Spleen (tissue), 11 donors: ENCODE data around the gene NCR3LG1. TPM values are rescaled to one million over a fixed set of nuclear protein-coding genes. Genes with fewer than 3 reads are reported as not detected.

Experiments
- DNase-seq: peaks from one replicate; pipeline ENCODE4 v3.0.0-alpha.2; 2020
- H3K27ac ChIP-seq, 8 donors: fragments of 200-600 bp; sonication (generic) in 7 of 8; 1 replicate in 4 of 8; 2 replicates in 4 of 8; pipeline versions ENCODE4 v1.5.0 to v1.8.0; 2016 to 2021; ENCODE audit warnings: inconsistent platforms in 4 of 8, mild to moderate bottlenecking in 4 of 8, moderate library complexity in 1 of 8
- H3K27me3 ChIP-seq, 7 donors: fragments of 200-600 bp; sonication (generic) in 6 of 7; replicated peaks in 1 of 7; 1 replicate in 4 of 7; 2 replicates in 3 of 7; pipeline versions ENCODE4 v1.5.0 to v1.8.0; 2016 to 2021; ENCODE audit warnings: inconsistent platforms in 3 of 7, mild to moderate bottlenecking in 1 of 7
- H3K36me3 ChIP-seq, 6 donors: fragments of 200-600 bp; sonication (generic) in 5 of 6; 1 replicate in 4 of 6; 2 replicates in 2 of 6; pipeline versions ENCODE4 v1.5.0 to v1.8.0; 2016 to 2021; ENCODE audit warnings: inconsistent platforms in 2 of 6
- H3K4me1 ChIP-seq, 6 donors: fragments of 200-600 bp; sonication (generic) in 5 of 6; 1 replicate in 3 of 6; 2 replicates in 3 of 6; pipeline versions ENCODE4 v1.5.0 to v1.8.0; 2016 to 2021; ENCODE audit warnings: inconsistent platforms in 3 of 6
- H3K4me3 ChIP-seq, 8 donors: fragments of 200-600 bp; sonication (generic) in 7 of 8; 1 replicate in 4 of 8; 2 replicates in 4 of 8; pipeline versions ENCODE4 v1.5.0 to v1.8.0; 2016 to 2021; ENCODE audit warnings: inconsistent platforms in 4 of 8, mild to moderate bottlenecking in 4 of 8, moderate library complexity in 2 of 8
- H3K9me3 ChIP-seq, 8 donors: fragments of 200-600 bp; sonication (generic) in 7 of 8; 1 replicate in 4 of 8; 2 replicates in 4 of 8; pipeline versions ENCODE4 v1.5.0 to v1.8.0; 2016 to 2021; ENCODE audit warnings: inconsistent platforms in 4 of 8
- CTCF ChIP-seq, 11 experiments: fragments of 200-600 bp in 7 of 11; fragments of 450-650 bp in 4 of 11; sonication (generic) in 4 of 11; IDR thresholded peaks in 8 of 11; conservative IDR thresholded peaks in 3 of 11; 1 replicate in 7 of 11; 2 replicates in 4 of 11; pipeline versions ENCODE4 v1.4.0 to v1.8.0; 2016 to 2021; ENCODE audit warnings: antibody characterized with exemption in 11 of 11, inconsistent platforms in 4 of 11, mild to moderate bottlenecking in 1 of 11
- POLR2A ChIP-seq, 3 donors: fragments of 450-650 bp; IDR thresholded peaks; one replicate each; pipeline ENCODE4 v1.5.1; 2017; ENCODE audit warnings: antibody characterized with exemption in 3 of 3, mild to moderate bottlenecking in 1 of 3
- POLR2AphosphoS5 ChIP-seq, 3 donors: sonication (generic); formaldehyde crosslinking; IDR thresholded peaks; one replicate each; pipeline ENCODE4 v1.5.1; 2017; ENCODE audit warnings: antibody characterized with exemption in 3 of 3
- WGBS, 5 donors: extraction: QIAGEN DNeasy Blood & Tissue Kit in 3 of 5; methylation state at CpG; one replicate each; pipeline versions ENCODE4 v1.1.5 to v1.1.7; 2013 to 2018; 5-methylcytosine and 5-hydroxymethylcytosine counted together
- intact Hi-C: fragments of 100-400 bp; cut with DNase I; formaldehyde crosslinking; loops from one replicate; pipeline ENCODE4 v1.15.0; 2023; ENCODE audit warnings: low total_unique reads
- polyA plus RNA-seq, 3 donors: library from polyadenylated mRNA; stranded (reverse); fragments of 200-250 nt; gene quantifications; one replicate each; pipeline ENCODE4 v1.2.1, GENCODE V29; 2013
- total RNA-seq, 7 donors: library from RNA; depleted of rRNA in 3 of 7; stranded (reverse); fragments of >200 nt in 3 of 7; fragmentation: NEBNext Ultra II Directional in 4 of 7; extraction: Animal tissue kit (Norgen Biotek cat#: 25700) in 4 of 7; gene quantifications; one replicate each; pipeline versions ENCODE4 v1.1.0 to v1.2.1, GENCODE V29; 2016 to 2021
- donor health status: healthy with polysubstance abuse.
- donor health status: DM: no; HTN: no; CAD: no; lungs with moderate emphysema.
- donor health status: DM: no; HTN: no; CAD: no.
- donor health status: Bipolar disorder and iron deficiency.
- donor health status: healthy.
- donor health status: DM: no; HTN: no; CAD: no.
- donor health status: DM: yes; HTN: yes; CAD: no.

The NCR3LG1 gene
- total and polyA plus RNA-seq, 10 donors, result 0.04 to 5.4 (median 1.8) TPM

- H3K4me1 ChIP-seq, result peaks cover 0 to 5% (median 0%) of the 10 kb centered on the region in 6 donors
Observed at GRCh38 chr11:17396598-17397310, 45.2 kb downstream of the NCR3LG1 start.

GRCh38 chr11:17397311-17398002 is 45.9 kb downstream of the NCR3LG1 start:
- H3K4me3 ChIP-seq, result no peak overlapping the region
- peak; percentile 72 for DNase-seq
- 89 to 95% (median 92%) methylated on average over 5 to 14 of the region's 14 CpGs for WGBS, 5 donors
- no peak for TF ChIP-seq POLR2AphosphoS5 (IDR thresholded peaks at IDR 0.05)
- no peak for TF ChIP-seq CTCF (IDR thresholded peaks at IDR 0.05 in 8 of 11, conservative IDR thresholded peaks at IDR 0.05 in 3 of 11)
- TF ChIP-seq POLR2A (IDR thresholded peaks at IDR 0.05), result no peak
- no peaks in the 10 kb centered on the region for H3K9me3 ChIP-seq
- no peaks in the 10 kb centered on the region for H3K36me3 ChIP-seq
- H3K27ac ChIP-seq, result no peak overlapping the region
- peaks cover 0 to 5% (median 0%) of the 10 kb centered on the region in 6 donors for H3K4me1 ChIP-seq
- no peaks in the 10 kb centered on the region for H3K27me3 ChIP-seq
- intact Hi-C loops, result no loop called here

More at GRCh38 chr11:17396598-17397310, 45.2 kb downstream of the NCR3LG1 start:
- peak; percentile 66 for DNase-seq
- intact Hi-C loops, result no loop called here
- Histone ChIP-seq H3K4me3 (no peak overlapping the region), H3K9me3 (no peaks in the 10 kb centered on the region), H3K36me3 (no peaks in the 10 kb centered on the region), H3K27me3 (no peaks in the 10 kb centered on the region), H3K27ac (no peak overlapping the region)
- WGBS, 5 donors, result 89 to 91% (median 90%) methylated on average over 21 to 22 of the region's 22 CpGs
- no peak for TF ChIP-seq CTCF (IDR thresholded peaks at IDR 0.05 in 8 of 11, conservative IDR thresholded peaks at IDR 0.05 in 3 of 11)
- TF ChIP-seq POLR2A (IDR thresholded peaks at IDR 0.05), result no peak
- no peak for TF ChIP-seq POLR2AphosphoS5 (IDR thresholded peaks at IDR 0.05)

GRCh38 chr11:17399236-17399635 is 47.6 kb downstream of the NCR3LG1 start:
- intact Hi-C loops, result no loop called here
- no peak for DNase-seq
- no peak for TF ChIP-seq POLR2AphosphoS5 (IDR thresholded peaks at IDR 0.05)
- TF ChIP-seq POLR2A (IDR thresholded peaks at IDR 0.05), result no peak
- TF ChIP-seq CTCF (IDR thresholded peaks at IDR 0.05 in 8 of 11, conservative IDR thresholded peaks at IDR 0.05 in 3 of 11), result no peak

More at GRCh38 chr11:17399236-17399635, 47.6 kb downstream of the NCR3LG1 start:
- Histone ChIP-seq H3K27me3 (no peaks in the 10 kb centered on the region), H3K27ac (no peak overlapping the region), H3K9me3 (no peaks in the 10 kb centered on the region), H3K4me3 (no peak overlapping the region), H3K36me3 (no peaks in the 10 kb centered on the region), H3K4me1 (peaks cover 0 to 5% (median 0%) of the 10 kb centered on the region in 6 donors)
